DOHH2 (cell line): ENCODE data around the gene PTHLH.

ENCODE experiments used
- H3F3A ChIP-seq: fragments of 200-600 bp; sonication (generic), shearing (Covaris generic); 2 replicates; pipeline ENCODE4 v1.6.0; 2016; ENCODE audit warnings: antibody characterized with exemption, mild to moderate bottlenecking; ENCODE audit not compliant: control insufficient read depth, insufficient read depth
- H3K27ac ChIP-seq: fragments of 200-600 bp; sonication (generic); 2 replicates; pipeline ENCODE4 v1.5.1; 2014; ENCODE audit warnings: low read depth, mild to moderate bottlenecking, low read length, moderate library complexity
- H3K27me3 ChIP-seq: fragments of 200-600 bp; sonication (generic); 2 replicates; pipeline ENCODE4 v1.6.1; 2014; ENCODE audit warnings: mild to moderate bottlenecking, low read length, mixed read lengths; ENCODE audit not compliant: control insufficient read depth
- H3K36me3 ChIP-seq: fragments of 200-600 bp; sonication (generic); 2 replicates; pipeline ENCODE4 v1.6.1; 2014; ENCODE audit warnings: mild to moderate bottlenecking, low read length, moderate library complexity, mixed read lengths; ENCODE audit not compliant: control insufficient read depth
- H3K4me1 ChIP-seq: fragments of 200-600 bp; sonication (generic); 2 replicates; pipeline ENCODE4 v1.6.1; 2014; ENCODE audit warnings: mild to moderate bottlenecking, low read length, mixed read lengths; ENCODE audit not compliant: control insufficient read depth
- H3K4me2 ChIP-seq: fragments of 200-600 bp; sonication (generic); 2 replicates; pipeline ENCODE4 v1.6.0; 2014; ENCODE audit warnings: mild to moderate bottlenecking, low read length, moderate library complexity
- H3K4me3 ChIP-seq: fragments of 200-600 bp; sonication (generic); 2 replicates; pipeline ENCODE4 v1.5.1; 2014; ENCODE audit warnings: mild to moderate bottlenecking, low read length, mixed read lengths
- H3K79me2 ChIP-seq: fragments of 200-600 bp; sonication (generic); 2 replicates; pipeline ENCODE4 v1.6.1; 2014; ENCODE audit warnings: mild to moderate bottlenecking, low read length, mixed read lengths; ENCODE audit not compliant: control insufficient read depth
- H3K9me2 ChIP-seq: fragments of 200-600 bp; sonication (generic); replicated peaks from 2 replicates; pipeline ENCODE4 v1.6.1; 2014; ENCODE audit warnings: mild to moderate bottlenecking, low read length, mixed read lengths; ENCODE audit not compliant: control insufficient read depth
- H3K9me3 ChIP-seq: fragments of 200-600 bp; sonication (generic); 2 replicates; pipeline ENCODE4 v1.6.1; 2014; ENCODE audit warnings: antibody characterized with exemption, low read length, mixed read lengths; ENCODE audit not compliant: control insufficient read depth, insufficient read depth
- H4K20me1 ChIP-seq: fragments of 200-600 bp; sonication (generic); 2 replicates; pipeline ENCODE4 v1.6.0; 2014; ENCODE audit warnings: low read depth, mild to moderate bottlenecking, antibody characterized with exemption, low read length, moderate library complexity; ENCODE audit not compliant: control insufficient read depth, insufficient read depth
- CTCF ChIP-seq: fragments of 200-600 bp; sonication (generic); IDR thresholded peaks from one replicate; pipeline ENCODE4 v1.5.1; 2014; ENCODE audit warnings: antibody characterized with exemption, mild to moderate bottlenecking, low read depth, low read length; ENCODE audit not compliant: poor library complexity, severe bottlenecking
- EZH2phosphoT487 ChIP-seq: fragments of 200-600 bp; sonication (generic); IDR thresholded peaks from 2 replicates; pipeline ENCODE4 v1.6.1; 2017; ENCODE audit warnings: borderline replicate concordance, mild to moderate bottlenecking, antibody characterized with exemption, low read length, moderate library complexity, mixed read lengths

PTHLH gene

GRCh38 chr12:27972721-27973120 is at the start of gene PTHLH:
Gene PTHLH, minus strand, starts transcription at chr12:27972733. Its CDS starts 3,239 bp downstream, at chr12:27969494.
- Histone ChIP-seq H3K79me2 (no peaks in the 10 kb centered on the region), H3K9me3 (no peaks in the 10 kb centered on the region; the same call in 1 of the 2 replicates), H3K4me1 (no peaks in the 10 kb centered on the region), H3K9me2 (no peaks in the 10 kb centered on the region), H3K4me3 (no peak within 1 kb of the TSS), H3K4me2 (no peak within 1 kb of the TSS), H3K36me3 (no peaks in the 10 kb centered on the region), H3K27ac (no peak within 1 kb of the TSS), H4K20me1 (no peaks in the 10 kb centered on the region), H3F3A (no peaks in the 10 kb centered on the region), H3K27me3 (peaks cover 18% of the 10 kb centered on the region)
- TF ChIP-seq EZH2phosphoT487 = no peak
- TF ChIP-seq CTCF = no peak

- Histone ChIP-seq H3K4me1 (no peaks in the 10 kb centered on the region), H3K27ac (no peak overlapping the region), H3K36me3 (no peaks in the 10 kb centered on the region), H3F3A (no peaks in the 10 kb centered on the region), H3K4me2 (no peak overlapping the region), H3K79me2 (no peaks in the 10 kb centered on the region), H3K9me3 (no peaks in the 10 kb centered on the region), H4K20me1 (no peaks in the 10 kb centered on the region), H3K4me3 (no peak overlapping the region), H3K9me2 (no peaks in the 10 kb centered on the region), H3K27me3 (no peaks in the 10 kb centered on the region)
- TF ChIP-seq EZH2phosphoT487 (no peak), CTCF (no peak)
Observed at GRCh38 chr12:28021704-28022103, 49.2 kb upstream of the PTHLH start.

GRCh38 chr12:28017873-28018255 is 45.3 kb upstream of the PTHLH start:
- Histone ChIP-seq H3K9me2 (no peaks in the 10 kb centered on the region), H3K79me2 (no peaks in the 10 kb centered on the region), H3K36me3 (no peaks in the 10 kb centered on the region), H3K27ac (no peak overlapping the region), H3F3A (no peaks in the 10 kb centered on the region), H3K4me2 (no peak overlapping the region), H4K20me1 (no peaks in the 10 kb centered on the region), H3K4me3 (no peak overlapping the region), H3K4me1 (no peaks in the 10 kb centered on the region), H3K9me3 (no peaks in the 10 kb centered on the region), H3K27me3 (no peaks in the 10 kb centered on the region)
- TF ChIP-seq CTCF (no peak), EZH2phosphoT487 (no peak)
